ENCODE data around the gene FOXP1. TPM values are rescaled to one million over a fixed set of nuclear protein-coding genes. Genes with fewer than 3 reads are reported as not detected.

Gene FOXP1
- total and polyA plus RNA-seq, 8 donors, result 12.3 to 215 (median 117) TPM

DNA sequence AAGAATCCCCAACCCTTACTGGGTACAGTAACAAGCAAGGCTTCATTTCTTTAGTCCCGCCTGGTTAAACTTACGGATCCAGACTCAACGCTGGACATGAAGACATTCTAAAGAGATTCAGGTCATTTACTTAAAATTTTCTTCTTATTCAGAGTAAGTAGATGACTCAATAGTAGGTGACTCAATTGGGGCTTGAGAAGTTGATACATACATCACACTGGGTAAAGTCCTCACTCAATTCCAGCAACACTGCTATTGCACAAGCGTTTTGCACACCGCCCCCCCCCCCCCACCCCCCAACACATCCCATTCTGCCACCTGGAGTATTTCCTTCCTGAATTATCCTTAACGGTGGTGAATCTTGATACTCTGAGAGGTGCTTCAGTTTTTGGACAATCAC, 610.0 kb downstream of the FOXP1 start:
- H3K36me3 ChIP-seq, result peaks cover 47 to 100% (median 99%) of the 10 kb centered on the region in 4 donors
- no peak overlapping the region for H3K27ac ChIP-seq
- intact Hi-C loops (cut with DNase I; ENCODE audit: low total_unique reads), result no loop called here
- no peak for DNase-seq
- peaks cover 0 to 26% (median 12%) of the 10 kb centered on the region in 4 donors for H3K4me1 ChIP-seq
- no peak overlapping the region for H3K4me3 ChIP-seq
- no peak for TF ChIP-seq EP300 (IDR thresholded peaks at IDR 0.05)
- TF ChIP-seq, protein P1, sequence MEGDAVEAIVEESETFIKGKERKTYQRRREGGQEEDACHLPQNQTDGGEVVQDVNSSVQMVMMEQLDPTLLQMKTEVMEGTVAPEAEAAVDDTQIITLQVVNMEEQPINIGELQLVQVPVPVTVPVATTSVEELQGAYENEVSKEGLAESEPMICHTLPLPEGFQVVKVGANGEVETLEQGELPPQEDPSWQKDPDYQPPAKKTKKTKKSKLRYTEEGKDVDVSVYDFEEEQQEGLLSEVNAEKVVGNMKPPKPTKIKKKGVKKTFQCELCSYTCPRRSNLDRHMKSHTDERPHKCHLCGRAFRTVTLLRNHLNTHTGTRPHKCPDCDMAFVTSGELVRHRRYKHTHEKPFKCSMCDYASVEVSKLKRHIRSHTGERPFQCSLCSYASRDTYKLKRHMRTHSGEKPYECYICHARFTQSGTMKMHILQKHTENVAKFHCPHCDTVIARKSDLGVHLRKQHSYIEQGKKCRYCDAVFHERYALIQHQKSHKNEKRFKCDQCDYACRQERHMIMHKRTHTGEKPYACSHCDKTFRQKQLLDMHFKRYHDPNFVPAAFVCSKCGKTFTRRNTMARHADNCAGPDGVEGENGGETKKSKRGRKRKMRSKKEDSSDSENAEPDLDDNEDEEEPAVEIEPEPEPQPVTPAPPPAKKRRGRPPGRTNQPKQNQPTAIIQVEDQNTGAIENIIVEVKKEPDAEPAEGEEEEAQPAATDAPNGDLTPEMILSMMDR (IDR thresholded peaks at IDR 0.05), result no peak
- no peak for TF ChIP-seq POLR2A (IDR thresholded peaks at IDR 0.05)
- TF ChIP-seq POLR2AphosphoS5 (IDR thresholded peaks at IDR 0.05), result no peak
- no peaks in the 10 kb centered on the region for H3K27me3 ChIP-seq
- WGBS, 5 donors, result 82 to 86% (median 85%) methylated on average over 6 of the region's 6 CpGs
- no peaks in the 10 kb centered on the region for H3K9me3 ChIP-seq

DNA sequence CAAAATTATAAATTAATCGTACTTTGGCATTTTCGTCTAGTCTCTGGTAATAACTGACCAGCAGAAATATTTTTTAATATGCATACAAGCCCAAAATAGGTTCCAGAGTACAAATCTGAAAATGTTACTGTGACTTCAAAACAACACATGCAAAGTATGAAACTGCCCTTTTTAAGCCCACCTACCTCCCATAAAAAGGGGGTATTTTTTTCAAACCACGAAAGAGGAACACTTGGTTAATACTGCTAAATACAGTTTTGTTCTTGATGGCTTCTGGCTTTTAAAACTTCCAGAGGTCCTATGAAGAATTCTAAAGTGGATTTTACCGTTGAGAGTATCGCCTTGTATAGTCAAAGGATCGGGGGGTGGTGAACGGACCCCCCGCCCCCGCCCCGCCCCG, 610.7 kb downstream of the FOXP1 start:
- Histone ChIP-seq H3K4me1 (peaks cover 0 to 30% (median 14%) of the 10 kb centered on the region in 4 donors), H3K9me3 (no peaks in the 10 kb centered on the region), H3K36me3 (peaks cover 50 to 100% (median 99%) of the 10 kb centered on the region in 4 donors), H3K27ac (no peak overlapping the region), H3K27me3 (no peaks in the 10 kb centered on the region), H3K4me3 (no peak overlapping the region)
- WGBS, 5 donors, result 89 to 92% (median 91%) methylated on average over 11 of the region's 11 CpGs
- no peak for DNase-seq
- intact Hi-C loops (cut with DNase I; ENCODE audit: low total_unique reads), result no loop called here
- no peak for TF ChIP-seq POLR2AphosphoS5 (IDR thresholded peaks at IDR 0.05)
- no peak for TF ChIP-seq POLR2A (IDR thresholded peaks at IDR 0.05)
- TF ChIP-seq, protein P1 (IDR thresholded peaks at IDR 0.05), result no peak
- TF ChIP-seq EP300 (IDR thresholded peaks at IDR 0.05), result no peak

DNA sequence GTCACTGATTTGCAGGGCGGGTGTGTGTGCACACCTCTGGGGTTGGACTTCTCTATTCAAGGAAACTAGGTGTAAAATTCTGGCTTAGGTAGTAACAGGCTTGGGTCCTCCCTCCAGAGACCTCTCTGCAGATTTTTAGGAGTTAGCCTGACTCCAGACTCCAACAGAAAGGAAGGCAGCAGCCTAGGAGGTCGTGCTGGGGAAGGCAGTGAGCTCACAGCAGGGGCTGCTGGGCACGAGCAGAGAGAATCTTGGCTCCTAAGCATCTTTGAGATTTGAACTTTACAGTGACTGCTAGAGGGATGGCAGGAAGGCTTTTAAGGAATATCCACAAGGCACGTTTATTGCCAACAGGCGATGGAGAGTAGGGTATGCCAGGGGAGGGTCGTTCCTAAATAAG, 612.6 kb downstream of the FOXP1 start:
- H3K9me3 ChIP-seq, result no peaks in the 10 kb centered on the region
- 52 to 64% (median 56%) methylated on average over 6 of the region's 6 CpGs for WGBS, 5 donors
- TF ChIP-seq, protein P1 (IDR thresholded peaks at IDR 0.05), result no peak
- TF ChIP-seq POLR2AphosphoS5 (IDR thresholded peaks at IDR 0.05) (no peak), EP300 (IDR thresholded peaks at IDR 0.05) (no peak), POLR2A (IDR thresholded peaks at IDR 0.05) (no peak)
- no peaks in the 10 kb centered on the region for H3K27me3 ChIP-seq
- peak overlapping the region in 4 of 5 donors; percentile 5 to 47 (median 25) for H3K27ac ChIP-seq
- DNase-seq, result no peak
- H3K4me1 ChIP-seq, result peaks cover 0 to 40% (median 16%) of the 10 kb centered on the region in 4 donors
- intact Hi-C loops (cut with DNase I; ENCODE audit: low total_unique reads), result no loop called here
- H3K4me3 ChIP-seq, result no peak overlapping the region
- H3K36me3 ChIP-seq, result peaks cover 36 to 99% (median 94%) of the 10 kb centered on the region in 4 donors

DNA sequence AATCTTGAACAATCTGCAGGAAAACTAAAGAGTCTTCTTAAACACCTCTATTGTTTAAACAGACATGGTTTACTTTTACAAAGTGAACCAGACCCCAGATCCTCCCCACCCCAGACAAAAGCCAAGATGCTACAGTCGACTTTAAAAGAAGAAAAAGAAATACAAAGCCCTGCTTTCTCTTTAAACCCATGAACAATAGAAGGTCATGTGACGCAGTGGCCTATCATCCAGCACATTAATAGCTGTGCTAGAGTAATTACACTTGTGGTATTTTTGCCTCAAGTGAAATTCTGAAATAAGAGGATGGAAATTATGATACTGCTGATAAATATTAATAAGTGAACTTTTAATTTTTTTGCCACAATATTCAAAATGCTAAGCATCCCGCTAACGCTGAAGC, 613.4 kb downstream of the FOXP1 start:
- H3K4me3 ChIP-seq, result no peak overlapping the region
- intact Hi-C loops (cut with DNase I; ENCODE audit: low total_unique reads), result no loop called here
- peaks cover 0 to 40% (median 16%) of the 10 kb centered on the region in 4 donors for H3K4me1 ChIP-seq
- H3K9me3 ChIP-seq, result no peaks in the 10 kb centered on the region
- 76 to 84% (median 77%) methylated on average over 4 of the region's 4 CpGs for WGBS, 5 donors
- H3K36me3 ChIP-seq, result peaks cover 38 to 99% (median 94%) of the 10 kb centered on the region in 4 donors
- H3K27ac ChIP-seq, result no peak overlapping the region
- DNase-seq, result no peak
- no peaks in the 10 kb centered on the region for H3K27me3 ChIP-seq
- no peak for TF ChIP-seq POLR2AphosphoS5 (IDR thresholded peaks at IDR 0.05)
- TF ChIP-seq EP300 (IDR thresholded peaks at IDR 0.05), result no peak
- TF ChIP-seq, protein P1 (IDR thresholded peaks at IDR 0.05), result no peak
- TF ChIP-seq POLR2A (IDR thresholded peaks at IDR 0.05), result no peak
